ENCODE measurements around the gene NRAP.

The NRAP gene

DNA sequence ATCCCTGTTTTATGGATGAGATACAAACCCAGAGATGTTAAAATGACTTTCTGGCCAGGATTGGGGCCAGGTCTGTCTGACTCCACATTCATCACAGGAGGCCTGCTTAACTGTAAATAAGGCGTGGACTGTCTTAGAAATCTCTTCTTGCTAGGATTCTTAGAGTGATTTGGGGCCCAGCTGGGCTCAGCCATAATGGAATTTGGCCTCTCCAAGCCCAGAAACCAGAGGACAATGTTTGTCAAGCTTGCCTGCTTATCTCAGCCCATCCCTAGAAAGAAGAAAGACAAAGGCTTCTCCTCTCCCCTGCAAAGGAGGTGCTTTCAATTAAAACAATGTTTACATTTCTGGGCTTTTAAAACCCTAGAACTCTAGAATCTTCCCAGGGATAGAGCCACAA lies 108.1 kb downstream of the NRAP start:
- DNase-seq, result no peak

DNA sequence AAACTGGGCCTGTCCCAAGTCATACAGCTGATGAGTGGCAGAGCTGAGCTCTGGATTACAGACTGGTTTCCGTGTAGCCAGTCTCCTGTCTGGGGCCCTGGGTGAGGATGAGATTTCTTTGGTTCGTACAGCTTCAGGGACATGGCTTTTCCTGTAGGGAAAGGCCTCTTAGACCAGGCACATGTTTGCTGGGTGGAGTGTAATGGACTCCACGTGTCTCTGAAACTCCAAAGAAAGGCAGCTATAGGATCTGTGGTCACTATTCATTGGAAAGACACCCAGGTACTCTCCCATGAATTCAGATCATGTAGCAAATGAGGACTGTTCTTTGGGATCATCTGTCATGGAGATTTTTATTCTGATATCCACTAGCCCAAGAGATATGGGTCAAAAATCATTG lies 108.6 kb downstream of the NRAP start:
- DNase-seq, result no peak

DNA sequence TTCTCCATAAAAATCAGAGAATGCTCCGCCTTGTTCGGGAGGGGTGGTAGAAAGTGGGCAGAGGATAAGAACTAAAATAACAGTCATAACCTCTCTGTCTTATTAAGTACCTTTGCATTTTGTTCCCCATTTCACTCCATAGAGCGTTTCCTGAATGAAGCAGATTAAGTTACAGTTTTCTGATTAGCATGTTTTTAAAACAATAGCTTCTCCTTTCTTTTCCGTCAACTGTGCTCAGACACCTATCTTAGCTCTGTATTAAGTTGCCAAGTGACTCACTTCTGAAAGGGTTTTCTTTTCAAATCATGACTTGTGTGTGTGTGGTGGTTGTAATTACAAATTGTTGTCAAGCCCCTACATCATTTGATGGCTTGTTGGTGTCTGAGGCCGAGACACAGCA lies 109.6 kb downstream of the NRAP start:
- no peak for DNase-seq

DNA sequence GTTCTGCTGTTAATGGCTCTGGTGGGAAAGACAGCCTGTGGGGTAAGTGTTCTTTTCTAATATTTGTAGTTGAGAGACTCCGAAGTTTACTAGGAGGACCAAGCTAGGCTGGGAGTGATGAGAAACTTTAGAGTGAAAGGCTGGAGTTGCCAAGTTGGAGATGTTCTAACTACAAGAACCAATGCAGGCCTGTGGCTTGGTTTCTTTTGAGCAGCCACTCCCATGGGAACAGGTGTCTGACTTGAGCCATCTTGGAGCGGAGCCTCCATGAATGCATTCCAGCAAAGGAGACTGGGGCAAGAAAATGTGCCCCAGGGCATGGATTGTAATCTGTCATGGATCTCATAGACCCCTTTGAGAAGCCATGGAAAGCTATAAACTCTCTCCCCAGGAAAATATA lies 110.7 kb downstream of the NRAP start:
- no peak for DNase-seq

DNA sequence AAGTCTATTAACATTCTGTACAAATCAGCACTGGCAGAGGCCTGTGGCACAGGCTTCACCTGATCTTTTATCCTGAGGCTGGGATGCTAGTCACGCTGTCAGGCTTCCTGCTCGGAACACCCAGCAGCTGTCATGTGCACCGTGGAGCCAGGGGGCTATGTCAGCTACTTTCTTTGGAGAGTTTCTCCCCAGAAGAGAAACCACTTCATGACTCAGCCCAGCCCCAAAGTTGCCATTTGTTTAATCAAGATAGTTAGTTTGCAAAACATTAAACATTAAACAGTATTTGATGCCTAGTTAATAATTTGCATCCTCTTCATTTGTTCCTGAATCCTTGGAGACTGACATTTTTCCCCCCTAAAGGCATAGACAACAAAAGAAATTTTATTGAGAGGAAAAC lies 111.1 kb downstream of the NRAP start, which contains the start of gene HABP2:
TSS of gene HABP2 (plus strand) at position 353 of the 400 bp plus-strand sequence. CDS start 69 bp downstream, outside the sequence.
- no peak for DNase-seq

DNA sequence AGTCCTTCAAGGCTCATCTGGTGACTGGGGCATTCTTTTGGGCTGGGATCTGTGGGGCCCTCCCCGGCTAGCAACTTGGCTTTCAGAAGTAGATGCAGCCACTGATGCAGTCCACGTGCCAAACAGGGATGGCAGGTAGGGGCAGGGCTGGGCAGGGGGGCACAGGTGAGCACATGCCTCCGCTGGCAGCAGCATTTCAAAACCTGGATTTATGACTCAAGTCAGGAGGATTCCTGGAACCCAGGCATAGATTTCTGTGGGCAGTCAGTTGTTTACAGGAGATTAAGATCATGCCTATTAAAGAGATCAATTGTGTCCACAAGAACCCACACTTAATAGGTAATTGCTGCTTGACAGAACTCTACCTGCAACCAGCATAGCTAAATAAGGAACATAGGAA lies 111.8 kb downstream of the NRAP start:
- no peak for DNase-seq

DNA sequence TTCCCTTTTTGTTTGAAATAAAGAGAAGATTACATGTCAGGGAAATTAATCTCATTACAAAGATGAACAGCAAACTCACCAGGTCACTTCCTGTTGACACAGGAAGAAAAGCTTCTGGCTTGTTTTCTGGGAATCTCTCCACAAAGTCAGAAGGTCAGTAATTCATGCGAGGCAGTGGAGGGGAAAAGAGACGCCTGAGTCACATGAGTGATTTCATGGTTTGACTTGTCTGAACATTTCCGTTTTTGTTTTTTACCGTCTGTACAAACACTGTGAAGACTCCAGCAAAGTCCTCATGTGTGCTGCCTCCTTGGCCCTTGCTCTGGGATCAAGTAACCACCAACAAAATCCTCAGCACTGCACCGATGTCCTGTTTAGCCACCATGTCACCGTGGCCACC lies 113.5 kb downstream of the NRAP start:
- no peak for DNase-seq

DNA sequence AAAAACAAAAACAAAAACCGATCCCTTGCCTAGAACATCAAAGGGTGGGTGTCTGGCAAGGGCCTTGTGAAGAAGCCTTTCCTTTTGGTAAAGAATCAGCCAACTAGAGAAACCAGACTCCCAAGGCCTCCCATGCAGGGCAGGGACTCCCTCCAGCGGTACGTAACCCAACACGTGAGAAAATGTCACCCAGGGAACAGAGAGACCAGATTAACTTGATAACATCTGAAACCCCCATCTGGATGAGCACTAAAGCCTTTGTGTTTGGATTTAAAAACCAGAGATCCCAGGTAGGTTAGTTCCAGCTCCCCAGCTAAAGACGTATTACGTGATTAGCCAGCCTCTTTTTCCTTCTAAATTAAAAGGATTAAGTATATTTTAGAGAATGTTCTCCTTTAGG lies 114.0 kb downstream of the NRAP start:
- DNase-seq, result no peak

DNA sequence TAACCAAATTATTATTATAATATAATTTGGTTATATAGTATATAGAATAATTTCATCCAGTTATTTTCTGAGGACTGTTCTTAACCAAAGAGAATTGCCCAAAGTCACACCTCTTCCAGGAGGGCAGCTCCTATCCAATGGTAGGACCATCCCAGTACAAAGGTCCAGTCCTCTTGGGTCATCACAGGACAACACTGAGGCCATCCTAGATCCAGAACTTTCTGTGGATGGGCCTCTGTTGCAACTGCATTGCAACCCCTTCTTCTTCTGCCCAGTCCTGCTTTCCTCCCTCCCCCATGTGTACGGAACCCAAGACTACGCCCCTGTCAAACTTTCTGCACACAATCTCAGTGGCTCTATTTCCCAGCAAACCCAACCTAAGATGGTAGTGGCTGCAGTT lies 116.4 kb downstream of the NRAP start:
- DNase-seq, result no peak

DNA sequence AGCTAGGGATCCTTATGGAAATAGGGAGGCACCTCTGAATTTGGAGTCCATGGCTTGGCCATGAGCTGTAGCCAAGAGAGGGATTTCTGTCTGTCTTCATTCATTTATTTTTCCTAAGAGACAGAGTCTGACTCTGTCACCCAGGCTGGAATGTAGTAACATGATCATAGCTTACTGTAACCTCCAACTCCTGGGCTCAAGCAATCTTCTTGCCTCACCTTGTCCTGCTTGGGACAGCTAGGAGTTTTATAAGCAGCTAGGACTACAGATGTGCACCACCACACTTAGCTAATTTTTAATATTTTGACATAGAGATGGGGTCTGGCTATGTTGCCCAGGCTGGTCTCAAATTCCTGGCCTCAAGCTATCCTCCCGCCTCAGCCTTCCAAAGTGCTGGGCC lies 119.4 kb downstream of the NRAP start:
- no peak for DNase-seq

DNA sequence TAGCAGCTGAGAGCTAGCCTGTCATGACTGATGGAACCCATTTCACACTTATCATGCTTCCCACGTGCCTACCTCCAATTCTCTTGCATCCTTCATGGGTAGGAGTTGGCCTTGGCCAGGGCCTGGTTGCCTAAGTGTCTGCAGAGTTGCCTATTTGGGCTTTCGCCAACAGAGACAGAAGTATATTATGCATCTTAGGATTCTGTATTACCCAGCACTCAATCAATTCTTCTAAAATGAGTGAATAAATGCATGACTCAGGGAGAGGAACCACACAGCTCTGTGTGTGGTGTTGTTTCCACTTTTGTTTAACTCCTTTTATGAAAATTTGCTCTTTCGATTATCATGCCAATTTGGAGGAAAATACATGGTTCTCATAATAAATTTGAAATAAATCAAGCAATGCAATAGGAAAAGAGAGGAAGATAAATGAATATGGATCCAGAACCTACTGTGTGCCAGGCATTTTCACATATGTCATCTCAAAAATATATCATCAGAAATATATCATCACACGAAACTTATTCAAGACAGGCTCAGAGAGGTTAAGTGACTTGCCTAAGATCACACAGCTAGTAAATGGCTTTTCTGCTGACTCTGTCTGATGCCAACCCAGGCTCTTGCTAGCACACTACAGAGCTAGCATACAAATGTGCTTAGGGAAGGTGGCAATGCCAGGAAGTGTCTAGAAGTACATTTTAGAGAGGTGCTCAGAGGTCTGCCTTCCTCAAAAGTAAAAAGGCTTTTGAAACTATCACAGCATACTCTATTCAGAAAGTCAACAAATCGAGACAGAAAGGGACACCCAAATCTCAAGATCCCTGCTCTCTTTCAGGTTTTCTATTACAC lies 120.5 kb downstream of the NRAP start:
- no peak for DNase-seq

DNA sequence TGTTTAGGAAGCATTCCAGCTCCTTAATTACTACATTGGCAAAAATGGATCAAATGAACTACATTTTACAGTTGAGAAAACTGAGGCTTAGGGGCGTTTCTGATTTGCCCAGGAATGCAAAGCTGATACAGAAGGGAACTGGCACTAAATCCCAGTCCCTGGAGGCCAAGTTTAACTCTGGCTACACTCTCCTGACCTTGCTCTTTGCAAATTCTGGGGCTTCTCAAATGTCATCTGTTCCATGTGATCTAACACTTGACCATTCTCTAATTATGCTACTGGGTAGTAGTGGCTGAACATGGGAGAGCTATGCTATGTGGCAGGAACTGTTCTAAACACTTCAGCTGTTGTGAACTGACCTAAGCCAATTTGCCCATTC lies 122.3 kb downstream of the NRAP start:
- no peak for DNase-seq

DNA sequence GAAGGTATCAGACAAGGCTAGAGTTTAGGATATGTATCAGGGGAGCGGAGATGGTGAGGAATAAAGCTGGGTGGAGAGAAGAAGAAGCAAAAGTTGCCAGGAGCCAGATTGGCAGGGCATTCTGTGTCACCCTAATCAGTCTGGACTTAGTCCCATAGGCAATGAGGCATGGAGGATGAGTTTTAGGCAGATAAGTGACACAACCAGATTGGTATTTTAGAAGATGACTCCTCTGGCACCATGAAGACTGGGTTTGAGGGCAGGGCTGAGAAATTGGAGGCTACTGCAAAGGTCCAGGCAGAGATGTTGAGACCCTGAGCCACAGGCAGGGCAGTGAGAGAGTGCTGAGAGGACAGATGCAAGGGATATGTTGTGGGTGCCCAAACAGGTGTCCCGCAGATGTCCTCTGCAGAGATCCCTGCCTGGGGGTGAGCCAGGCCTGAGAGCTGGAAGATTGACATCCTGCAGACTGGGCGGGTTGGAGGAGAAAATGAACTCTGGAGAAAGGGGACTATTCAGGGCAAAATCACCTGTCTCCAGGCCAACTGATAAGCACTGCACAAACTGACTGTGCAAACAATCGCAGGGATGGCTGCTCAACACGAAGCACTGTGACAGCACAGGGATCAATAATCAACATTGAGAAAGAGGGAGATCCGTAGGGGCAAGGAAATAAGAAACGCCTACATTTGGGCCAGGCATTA lies 122.8 kb downstream of the NRAP start:
- no peak for DNase-seq

DNA sequence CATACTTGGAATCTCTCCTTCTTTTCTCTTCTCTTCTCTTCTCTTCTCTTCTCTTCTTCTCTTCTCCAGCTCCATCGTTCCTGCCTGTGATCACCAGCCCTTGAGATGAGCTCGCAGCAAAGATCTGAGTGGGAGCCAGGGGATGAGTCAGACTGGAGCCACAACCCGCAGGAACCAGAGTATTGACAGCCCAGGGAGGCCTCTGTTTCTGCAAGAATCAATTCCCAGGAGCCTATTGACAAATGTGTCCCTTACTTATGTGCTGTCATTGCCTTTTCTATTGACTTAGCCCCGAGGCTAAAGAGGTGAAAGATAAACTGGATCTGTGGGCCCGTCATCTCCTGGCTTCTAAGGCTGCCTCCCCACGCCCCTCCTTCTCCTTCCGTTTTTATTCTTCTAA lies 124.1 kb downstream of the NRAP start:
- DNase-seq, result no peak

All from NCI-H2029 (cell line).